Measurements from ENCODE around the gene LGI4. TPM values are rescaled to one million over a fixed set of nuclear protein-coding genes. Genes with fewer than 3 reads are reported as not detected.

LGI4 gene
- total and polyA plus RNA-seq, 8 donors = 3.1 to 40.0 (median 13.4) TPM

- H3K27me3 ChIP-seq = peaks cover 0 to 18% (median 4%) of the 10 kb centered on the region in 3 donors
- TF ChIP-seq CTCF (IDR thresholded peaks at IDR 0.05) (no peak), POLR2A (IDR thresholded peaks at IDR 0.05) (no peak), POLR2AphosphoS5 (IDR thresholded peaks at IDR 0.05) (no peak), EP300 (IDR thresholded peaks at IDR 0.05) (no peak)
- H3K4me1 ChIP-seq = peaks cover 7 to 15% (median 11%) of the 10 kb centered on the region in 4 donors
- no peak overlapping the region for H3K4me3 ChIP-seq
- H3K9me3 ChIP-seq = no peaks in the 10 kb centered on the region
- no peaks in the 10 kb centered on the region for H3K36me3 ChIP-seq
- intact Hi-C loops (cut with DNase I; ENCODE audit: low total_unique reads) = no loop called here
- DNase-seq = no peak
- no peak overlapping the region for H3K27ac ChIP-seq
These were observed 47.5 kb downstream of the LGI4 start for GRCh38 chr19:35087393-35087792.

GRCh38 chr19:35086455-35086854 lies 48.4 kb downstream of the LGI4 start:
- intact Hi-C loops (cut with DNase I; ENCODE audit: low total_unique reads) = no loop called here
- WGBS, 5 donors = 73 to 84% (median 78%) methylated on average over 4 to 8 of the region's 8 CpGs
- no peak overlapping the region for H3K27ac ChIP-seq

GRCh38 chr19:35085947-35086346 lies 48.9 kb downstream of the LGI4 start:
- no peak for DNase-seq
- Histone ChIP-seq H3K27me3 (peaks cover 0 to 13% (median 3%) of the 10 kb centered on the region in 3 donors), H3K9me3 (no peaks in the 10 kb centered on the region), H3K4me3 (no peak overlapping the region), H3K4me1 (peaks cover 5 to 11% (median 8%) of the 10 kb centered on the region in 4 donors), H3K36me3 (no peaks in the 10 kb centered on the region), H3K27ac (no peak overlapping the region)
- WGBS, 5 donors = 74 to 86% (median 80%) methylated on average over 6 of the region's 6 CpGs
- no peak for TF ChIP-seq POLR2A (IDR thresholded peaks at IDR 0.05)
- no peak for TF ChIP-seq CTCF (IDR thresholded peaks at IDR 0.05)
- no peak for TF ChIP-seq EP300 (IDR thresholded peaks at IDR 0.05)
- TF ChIP-seq POLR2AphosphoS5 (IDR thresholded peaks at IDR 0.05) = no peak
- intact Hi-C loops (cut with DNase I; ENCODE audit: low total_unique reads) = no loop called here

More at GRCh38 chr19:35086455-35086854, 48.4 kb downstream of the LGI4 start:
- TF ChIP-seq CTCF (IDR thresholded peaks at IDR 0.05) (no peak), POLR2A (IDR thresholded peaks at IDR 0.05) (no peak), POLR2AphosphoS5 (IDR thresholded peaks at IDR 0.05) (no peak), EP300 (IDR thresholded peaks at IDR 0.05) (no peak)
- H3K4me3 ChIP-seq = no peak overlapping the region
- DNase-seq = no peak
- H3K9me3 ChIP-seq = no peaks in the 10 kb centered on the region
- peaks cover 7 to 15% (median 11%) of the 10 kb centered on the region in 4 donors for H3K4me1 ChIP-seq
- H3K36me3 ChIP-seq = no peaks in the 10 kb centered on the region
- H3K27me3 ChIP-seq = peaks cover 0 to 18% (median 4%) of the 10 kb centered on the region in 3 donors

GRCh38 chr19:35084509-35084762 lies 50.4 kb downstream of the LGI4 start:
- Histone ChIP-seq H3K4me3 (no peak overlapping the region), H3K27ac (no peak overlapping the region), H3K9me3 (no peaks in the 10 kb centered on the region), H3K4me1 (no peaks in the 10 kb centered on the region), H3K36me3 (no peaks in the 10 kb centered on the region), H3K27me3 (no peaks in the 10 kb centered on the region)
- WGBS, 5 donors = 76 to 90% (median 86%) methylated on average over 3 of the region's 3 CpGs
- no peak for TF ChIP-seq CTCF (IDR thresholded peaks at IDR 0.05)
- TF ChIP-seq POLR2AphosphoS5 (IDR thresholded peaks at IDR 0.05) = no peak
- no peak for TF ChIP-seq POLR2A (IDR thresholded peaks at IDR 0.05)
- TF ChIP-seq EP300 (IDR thresholded peaks at IDR 0.05) = no peak
- intact Hi-C loops (cut with DNase I; ENCODE audit: low total_unique reads) = no loop called here
- DNase-seq = no peak
